Keratinocyte (primary cell): Measurements from ENCODE around the gene CLEC7A. TPM values are rescaled to one million over a fixed set of nuclear protein-coding genes. Genes with fewer than 3 reads are reported as not detected.

ENCODE experiments used
- DNase-seq: peaks from one replicate; pipeline ENCODE4 v3.0.0-alpha.2; 2011; ENCODE audit warnings: low read depth, missing footprints, low spot score
- FAIRE-seq: peaks from 2 replicates; lab custom pipeline; 2011; peaks lifted over from hg19 to GRCh38; lab: Jason Lieb, UNC
- H2AFZ ChIP-seq: 2 replicates; pipeline ENCODE4 v1.6.0; 2012; ENCODE audit warnings: low read length, control low read depth, inconsistent platforms; ENCODE audit not compliant: control insufficient read depth
- H3K27ac ChIP-seq: 2 replicates; pipeline ENCODE4 v1.5.1; 2011; ENCODE audit warnings: low read length; ENCODE audit not compliant: control insufficient read depth, insufficient read depth
- H3K27me3 ChIP-seq: 3 replicates; pipeline ENCODE4 v1.6.0; 2011; ENCODE audit warnings: low read length; ENCODE audit not compliant: control insufficient read depth, insufficient read depth; ENCODE audit errors: extremely low read depth
- H3K36me3 ChIP-seq, 2 experiments: 2 replicates in 1 of 2; 3 replicates in 1 of 2; pipeline ENCODE4 v1.5.1; 2011; ENCODE audit warnings: low read length in 2 of 2, mild to moderate bottlenecking in 1 of 2; ENCODE audit not compliant: control insufficient read depth in 2 of 2, insufficient read depth in 2 of 2; ENCODE audit errors: extremely low read depth in 1 of 2
- H3K4me1 ChIP-seq: 3 replicates; pipeline ENCODE4 v1.5.1; 2011; ENCODE audit warnings: low read length; ENCODE audit not compliant: control insufficient read depth, insufficient read depth; ENCODE audit errors: extremely low read depth
- H3K4me2 ChIP-seq: 3 replicates; pipeline ENCODE4 v1.6.0; 2011; ENCODE audit warnings: low read depth, low read length; ENCODE audit not compliant: control insufficient read depth, insufficient read depth; ENCODE audit errors: extremely low read depth
- H3K4me3 ChIP-seq, 3 experiments: fragments of 200-600 bp in 1 of 3; sonication (generic) in 1 of 3; 2 replicates in 2 of 3; 3 replicates in 1 of 3; pipeline ENCODE4 v1.5.1; 2011 to 2016; ENCODE audit warnings: low read length in 3 of 3, mild to moderate bottlenecking in 3 of 3, control low read depth in 2 of 3, inconsistent platforms in 1 of 3, low read depth in 1 of 3, mixed read lengths in 1 of 3, mixed run types in 1 of 3, moderate library complexity in 1 of 3; ENCODE audit not compliant: control insufficient read depth in 2 of 3, insufficient read depth in 2 of 3; ENCODE audit errors: extremely low read depth in 1 of 3
- H3K79me2 ChIP-seq: 2 replicates; pipeline ENCODE4 v1.6.0; 2012; ENCODE audit warnings: low read length; ENCODE audit not compliant: control insufficient read depth, insufficient read depth
- H3K9ac ChIP-seq: 3 replicates; pipeline ENCODE4 v1.6.0; 2011; ENCODE audit warnings: low read length; ENCODE audit not compliant: control insufficient read depth, insufficient read depth; ENCODE audit errors: extremely low read depth
- H3K9me1 ChIP-seq: 3 replicates; pipeline ENCODE4 v1.6.0; 2011; ENCODE audit warnings: low read length; ENCODE audit not compliant: control insufficient read depth, insufficient read depth; ENCODE audit errors: extremely low read depth
- H3K9me3 ChIP-seq: 2 replicates; pipeline ENCODE4 v1.5.1; 2012; ENCODE audit warnings: low read depth, low read length; ENCODE audit not compliant: control insufficient read depth
- H4K20me1 ChIP-seq: 3 replicates; pipeline ENCODE4 v1.6.0; 2011; ENCODE audit warnings: low read length; ENCODE audit not compliant: control insufficient read depth, insufficient read depth; ENCODE audit errors: extremely low read depth
- CTCF ChIP-seq, 3 experiments: IDR thresholded peaks in 1 of 3; conservative IDR thresholded peaks in 1 of 3; optimal IDR thresholded peaks in 1 of 3; 2 replicates in 2 of 3; 3 replicates in 1 of 3; pipeline versions ENCODE3 to v1.5.1; 2011; ENCODE audit warnings: low read length in 3 of 3, mild to moderate bottlenecking in 3 of 3, moderate library complexity in 2 of 3, control low read depth in 1 of 3, inconsistent platforms in 1 of 3; ENCODE audit not compliant: insufficient read depth in 2 of 3; ENCODE audit errors: extremely low read depth in 1 of 3
- EZH2 ChIP-seq: IDR thresholded peaks from one replicate; pipeline ENCODE4 v1.6.1; 2012; ENCODE audit warnings: inconsistent platforms, mild to moderate bottlenecking, low read length, moderate library complexity
- dilution Hi-C: fragments of 300-500 bp; cut with MboI; formaldehyde crosslinking; loops from one replicate; pipeline ENCODE4 v1.7.0; 2020; ENCODE audit warnings: low sequenced_read_pairs; ENCODE audit not compliant: extremely low pct_ligation_motif_present
- polyA plus RNA-seq, 5 experiments: library from polyadenylated mRNA; depleted of rRNA in 3 of 5; stranded (reverse) in 3 of 5; stranded (forward) in 1 of 5; unstranded in 1 of 5; fragments of >200 nt; gene quantifications; 1 replicate in 1 of 5; 2 replicates in 3 of 5; 3 replicates in 1 of 5; pipeline versions ENCODE4 v1.2.1 to v1.2.3, GENCODE V29; 2011 to 2012; ENCODE audit warnings: missing spikeins in 2 of 5, low read depth in 1 of 5, low replicate concordance in 1 of 5

The CLEC7A gene
- polyA plus RNA-seq, 1 donor (not counting 4 experiments of a cell fraction or from before 2014, with no cell fraction given) = 0.62 TPM

- H3K79me2 ChIP-seq = no peaks in the 10 kb centered on the region
- no peaks in the 10 kb centered on the region for H3K4me1 ChIP-seq
- no peak for FAIRE-seq
- DNase-seq = no peak
- no peak overlapping the region for H3K4me3 ChIP-seq
- no peak overlapping the region for H3K9ac ChIP-seq
- no peaks in the 10 kb centered on the region for H3K27me3 ChIP-seq
- H3K27ac ChIP-seq = no peak overlapping the region
- H3K4me2 ChIP-seq = no peak overlapping the region
- no peaks in the 10 kb centered on the region for H3K9me3 ChIP-seq
- TF ChIP-seq EZH2 = no peak
- H3K9me1 ChIP-seq = no peaks in the 10 kb centered on the region
- no peaks in the 10 kb centered on the region for H4K20me1 ChIP-seq
- H3K36me3 ChIP-seq = no peaks in the 10 kb centered on the region
- dilution Hi-C loops = no loop called here
- no peak overlapping the region for H2AFZ ChIP-seq
Observed at GRCh38 chr12:10113075-10113474, 16.9 kb downstream of the CLEC7A start.

DNA sequence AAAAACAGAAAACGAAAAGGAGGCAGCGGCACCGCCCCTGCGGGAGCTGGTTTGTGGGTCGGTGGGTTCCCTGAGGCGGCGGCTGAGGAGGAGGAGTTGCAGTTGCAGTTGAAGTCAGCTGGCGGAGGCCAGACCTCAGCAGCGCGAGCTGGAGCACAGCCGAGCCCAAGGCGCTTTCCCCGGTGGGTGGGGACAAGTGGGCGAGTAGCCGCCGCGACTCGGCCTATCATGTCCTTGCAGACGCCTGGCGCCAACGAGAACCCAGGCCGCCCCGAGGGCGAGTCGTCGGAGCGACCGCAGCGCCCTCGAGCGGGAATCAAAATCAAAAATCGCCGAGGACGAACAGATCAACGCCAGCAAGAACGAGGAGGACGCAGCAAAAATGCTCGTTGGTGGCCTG lies 18.5 kb downstream of the CLEC7A start:
- H3K36me3 ChIP-seq = no peaks in the 10 kb centered on the region
- no peak overlapping the region for H3K9ac ChIP-seq
- H3K9me3 ChIP-seq = no peaks in the 10 kb centered on the region
- no peaks in the 10 kb centered on the region for H3K9me1 ChIP-seq
- H3K79me2 ChIP-seq = no peaks in the 10 kb centered on the region
- no peaks in the 10 kb centered on the region for H3K27me3 ChIP-seq
- FAIRE-seq (no peak), DNase-seq (no peak)
- TF ChIP-seq CTCF (optimal IDR thresholded peaks at IDR 0.05 in 1 of 3, IDR thresholded peaks at IDR 0.05 in 1 of 3, conservative IDR thresholded peaks at IDR 0.05 in 1 of 3; ENCODE audit: extremely low read depth in 1 of 3, insufficient read depth in 2 of 3, low read length in 3 of 3) (no peak), EZH2 (no peak)
- no peak overlapping the region for H3K4me3 ChIP-seq
- H2AFZ ChIP-seq = no peak overlapping the region
- H3K27ac ChIP-seq = no peak overlapping the region
- no peak overlapping the region for H3K4me2 ChIP-seq
- no peaks in the 10 kb centered on the region for H4K20me1 ChIP-seq
- H3K4me1 ChIP-seq = no peaks in the 10 kb centered on the region
- dilution Hi-C loops = no loop called here

GRCh38 chr12:10110256-10110844 lies 19.6 kb downstream of the CLEC7A start:
- Histone ChIP-seq H4K20me1 (no peaks in the 10 kb centered on the region), H3K9ac (no peak overlapping the region), H3K9me1 (no peaks in the 10 kb centered on the region), H3K4me2 (no peak overlapping the region), H3K36me3 (no peaks in the 10 kb centered on the region), H3K27me3 (no peaks in the 10 kb centered on the region), H3K9me3 (no peaks in the 10 kb centered on the region), H3K79me2 (no peaks in the 10 kb centered on the region), H3K27ac (no peak overlapping the region), H3K4me3 (no peak overlapping the region), H3K4me1 (no peaks in the 10 kb centered on the region), H2AFZ (no peak overlapping the region)
- no peak for FAIRE-seq
- dilution Hi-C loops = no loop called here
- no peak for DNase-seq
- no peak for TF ChIP-seq EZH2
- TF ChIP-seq CTCF (optimal IDR thresholded peaks at IDR 0.05 in 1 of 3, IDR thresholded peaks at IDR 0.05 in 1 of 3, conservative IDR thresholded peaks at IDR 0.05 in 1 of 3; ENCODE audit: extremely low read depth in 1 of 3, insufficient read depth in 2 of 3, low read length in 3 of 3) = no peak
